Measurements from ENCODE around the gene DUX4.
"Not testable (repeated sequence)": the region's sequence is repeated elsewhere in the genome, so short reads cannot be mapped to it uniquely, and the experiment has no call there.

DUX4 gene

GRCh38 chr4:190173428-190173827, at the start of gene DUX4:
Gene DUX4, plus strand, starts transcription at chr4:190173774. Its CDS starts 0 bp downstream, at chr4:190173774.
- H3K4me3 ChIP-seq (ENCODE audit: low read depth in 1 of 5, low read length in 5 of 5): not testable (repeated sequence)

DNA sequence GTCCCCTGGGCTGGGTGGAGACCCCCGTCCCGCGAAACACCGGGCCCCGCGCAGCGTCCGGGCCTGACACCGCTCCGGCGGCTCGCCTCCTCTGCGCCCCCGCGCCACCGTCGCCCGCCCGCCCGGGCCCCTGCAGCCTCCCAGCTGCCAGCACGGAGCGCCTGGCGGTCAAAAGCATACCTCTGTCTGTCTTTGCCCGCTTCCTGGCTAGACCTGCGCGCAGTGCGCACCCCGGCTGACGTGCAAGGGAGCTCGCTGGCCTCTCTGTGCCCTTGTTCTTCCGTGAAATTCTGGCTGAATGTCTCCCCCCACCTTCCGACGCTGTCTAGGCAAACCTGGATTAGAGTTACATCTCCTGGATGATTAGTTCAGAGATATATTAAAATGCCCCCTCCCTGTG, 1.9 kb downstream of the DUX4 start:
- not testable (repeated sequence) for H3K27ac ChIP-seq (ENCODE audit: low read depth, low read length); H3K4me3 ChIP-seq (ENCODE audit: low read depth in 1 of 5, low read length in 5 of 5); H3K36me3 ChIP-seq (ENCODE audit: control insufficient read depth in 5 of 5, insufficient read depth in 5 of 5, low read length in 5 of 5); H3K4me1 ChIP-seq (ENCODE audit: control insufficient read depth in 5 of 5, insufficient read depth in 5 of 5, low read length in 5 of 5); H3K27me3 ChIP-seq (ENCODE audit: control insufficient read depth in 5 of 5, insufficient read depth in 4 of 5, low read length in 5 of 5); H3K9ac ChIP-seq (ENCODE audit: low read length in 5 of 5); H3K9me3 ChIP-seq (ENCODE audit: control insufficient read depth in 5 of 5, low read length in 5 of 5)

More at GRCh38 chr4:190173428-190173827, at the start of gene DUX4:
- H3K9me3 ChIP-seq (ENCODE audit: control insufficient read depth in 5 of 5, low read length in 5 of 5); H3K27ac ChIP-seq (ENCODE audit: low read depth, low read length); H3K4me1 ChIP-seq (ENCODE audit: control insufficient read depth in 5 of 5, insufficient read depth in 5 of 5, low read length in 5 of 5); H3K36me3 ChIP-seq (ENCODE audit: control insufficient read depth in 5 of 5, insufficient read depth in 5 of 5, low read length in 5 of 5); H3K9ac ChIP-seq (ENCODE audit: low read length in 5 of 5); H3K27me3 ChIP-seq (ENCODE audit: control insufficient read depth in 5 of 5, insufficient read depth in 4 of 5, low read length in 5 of 5): not testable (repeated sequence)

GRCh38 chr4:190177727-190178605, 4.4 kb downstream of the DUX4 start:
- H3K36me3 ChIP-seq (ENCODE audit: control insufficient read depth in 5 of 5, insufficient read depth in 5 of 5, low read length in 5 of 5); H3K27me3 ChIP-seq (ENCODE audit: control insufficient read depth in 5 of 5, insufficient read depth in 4 of 5, low read length in 5 of 5); H3K4me1 ChIP-seq (ENCODE audit: control insufficient read depth in 5 of 5, insufficient read depth in 5 of 5, low read length in 5 of 5); H3K9me3 ChIP-seq (ENCODE audit: control insufficient read depth in 5 of 5, low read length in 5 of 5); H3K27ac ChIP-seq (ENCODE audit: low read depth, low read length); H3K9ac ChIP-seq (ENCODE audit: low read length in 5 of 5); H3K4me3 ChIP-seq (ENCODE audit: low read depth in 1 of 5, low read length in 5 of 5): not testable (repeated sequence)

- H3K27ac ChIP-seq (ENCODE audit: low read depth, low read length); H3K9me3 ChIP-seq (ENCODE audit: control insufficient read depth in 5 of 5, low read length in 5 of 5); H3K27me3 ChIP-seq (ENCODE audit: control insufficient read depth in 5 of 5, insufficient read depth in 4 of 5, low read length in 5 of 5); H3K9ac ChIP-seq (ENCODE audit: low read length in 5 of 5); H3K4me3 ChIP-seq (ENCODE audit: low read depth in 1 of 5, low read length in 5 of 5); H3K36me3 ChIP-seq (ENCODE audit: control insufficient read depth in 5 of 5, insufficient read depth in 5 of 5, low read length in 5 of 5); H3K4me1 ChIP-seq (ENCODE audit: control insufficient read depth in 5 of 5, insufficient read depth in 5 of 5, low read length in 5 of 5): not testable (repeated sequence)
Observed at GRCh38 chr4:190178606-190178990, 5.0 kb downstream of the DUX4 start.

DNA sequence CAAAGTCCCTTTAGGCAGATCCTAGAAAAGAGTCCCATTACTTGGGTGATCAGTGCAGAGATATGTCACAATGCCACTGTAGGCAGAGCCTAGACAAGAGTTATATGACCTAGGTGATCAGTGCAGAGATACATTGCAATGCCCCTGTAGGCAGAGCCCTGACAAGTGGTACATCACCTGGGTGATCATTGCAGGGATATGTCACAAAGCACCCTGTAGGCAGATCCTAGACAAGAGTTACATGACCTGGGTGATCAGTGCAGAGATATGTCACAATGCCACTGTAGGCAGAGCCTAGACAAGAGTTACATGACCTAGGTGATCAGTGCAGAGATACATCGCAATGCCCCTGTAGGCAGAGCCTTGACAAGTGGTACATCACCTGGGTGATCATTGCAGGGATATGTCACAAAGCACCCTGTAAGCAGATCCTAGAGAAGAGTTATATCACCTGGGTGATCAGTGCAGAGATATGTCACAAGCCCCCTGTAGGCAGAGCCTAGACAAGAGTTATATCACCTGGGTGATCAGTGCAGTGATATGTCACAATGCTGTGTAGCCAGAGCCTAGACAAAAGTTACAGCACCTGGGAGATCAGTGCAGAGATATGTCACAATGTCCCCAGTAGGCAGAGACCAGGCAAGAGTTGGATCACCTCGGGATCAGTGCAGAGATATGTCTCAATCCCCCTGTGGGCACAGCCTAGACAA, 5.6 kb downstream of the DUX4 start:
- not testable (repeated sequence) for H3K9me3 ChIP-seq (ENCODE audit: control insufficient read depth in 5 of 5, low read length in 5 of 5)

DNA sequence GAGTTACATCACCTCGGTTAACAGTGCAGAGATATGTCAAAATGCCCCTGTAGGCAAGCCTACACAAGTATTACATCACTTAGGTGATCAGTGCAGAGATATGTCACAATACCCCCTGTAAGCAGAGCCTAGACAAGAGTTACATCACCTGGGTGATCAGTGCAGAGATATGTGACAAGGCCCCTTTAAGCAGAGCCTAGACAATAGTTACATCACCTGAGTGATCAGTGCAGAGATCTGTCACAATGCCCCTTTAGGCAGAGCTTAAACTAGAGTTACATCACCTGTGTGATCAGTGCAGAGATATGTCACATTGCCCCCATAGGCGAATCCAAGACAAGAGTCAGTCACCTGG, 6.1 kb downstream of the DUX4 start:
- not testable (repeated sequence) for H3K4me3 ChIP-seq (ENCODE audit: low read depth in 1 of 5, low read length in 5 of 5); H3K9me3 ChIP-seq (ENCODE audit: control insufficient read depth in 5 of 5, low read length in 5 of 5); H3K4me1 ChIP-seq (ENCODE audit: control insufficient read depth in 5 of 5, insufficient read depth in 5 of 5, low read length in 5 of 5); H3K27ac ChIP-seq (ENCODE audit: low read depth, low read length); H3K9ac ChIP-seq (ENCODE audit: low read length in 5 of 5); H3K27me3 ChIP-seq (ENCODE audit: control insufficient read depth in 5 of 5, insufficient read depth in 4 of 5, low read length in 5 of 5); H3K36me3 ChIP-seq (ENCODE audit: control insufficient read depth in 5 of 5, insufficient read depth in 5 of 5, low read length in 5 of 5)

More for the DNA sequence above, 5.6 kb downstream of the DUX4 start:
- not testable (repeated sequence) for H3K27ac ChIP-seq (ENCODE audit: low read depth, low read length); H3K27me3 ChIP-seq (ENCODE audit: control insufficient read depth in 5 of 5, insufficient read depth in 4 of 5, low read length in 5 of 5); H3K9ac ChIP-seq (ENCODE audit: low read length in 5 of 5); H3K36me3 ChIP-seq (ENCODE audit: control insufficient read depth in 5 of 5, insufficient read depth in 5 of 5, low read length in 5 of 5); H3K4me1 ChIP-seq (ENCODE audit: control insufficient read depth in 5 of 5, insufficient read depth in 5 of 5, low read length in 5 of 5); H3K4me3 ChIP-seq (ENCODE audit: low read depth in 1 of 5, low read length in 5 of 5)

- H3K9me3 ChIP-seq (ENCODE audit: control insufficient read depth in 5 of 5, low read length in 5 of 5); H3K27me3 ChIP-seq (ENCODE audit: control insufficient read depth in 5 of 5, insufficient read depth in 4 of 5, low read length in 5 of 5); H3K36me3 ChIP-seq (ENCODE audit: control insufficient read depth in 5 of 5, insufficient read depth in 5 of 5, low read length in 5 of 5); H3K4me3 ChIP-seq (ENCODE audit: low read depth in 1 of 5, low read length in 5 of 5); H3K4me1 ChIP-seq (ENCODE audit: control insufficient read depth in 5 of 5, insufficient read depth in 5 of 5, low read length in 5 of 5); H3K9ac ChIP-seq (ENCODE audit: low read length in 5 of 5); H3K27ac ChIP-seq (ENCODE audit: low read depth, low read length): not testable (repeated sequence)
Observed at GRCh38 chr4:190180947-190181346, 7.4 kb downstream of the DUX4 start.

DNA sequence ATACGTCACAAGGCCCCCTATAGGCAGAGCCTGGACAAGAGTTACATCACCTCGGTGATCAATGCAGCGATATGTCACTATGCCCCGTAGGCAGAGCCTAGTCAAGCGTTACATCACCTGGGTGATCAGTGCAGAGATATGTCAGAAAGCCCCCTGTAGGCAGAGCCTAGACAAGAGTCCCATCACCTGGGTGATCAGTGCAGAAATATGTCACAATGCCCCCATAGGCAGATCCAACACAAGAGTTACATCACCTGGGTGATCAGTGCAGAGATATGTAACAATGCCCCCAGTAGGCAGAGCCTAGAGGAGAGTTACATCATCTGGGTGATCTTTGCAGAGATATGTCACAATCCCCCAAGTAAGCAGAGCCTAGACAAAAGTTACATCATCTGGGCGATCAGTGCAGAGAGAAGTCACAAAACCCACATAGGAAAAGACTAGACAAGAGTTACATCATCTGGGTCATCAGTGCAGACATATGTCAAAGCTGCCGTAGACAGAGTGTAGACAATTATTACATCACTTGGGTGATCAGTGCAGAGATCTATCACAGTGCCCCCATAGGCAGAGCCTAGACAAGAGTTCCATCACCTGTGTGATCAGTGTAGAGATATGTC, 8.0 kb downstream of the DUX4 start:
- not testable (repeated sequence) for H3K27me3 ChIP-seq (ENCODE audit: control insufficient read depth in 5 of 5, insufficient read depth in 4 of 5, low read length in 5 of 5); H3K36me3 ChIP-seq (ENCODE audit: control insufficient read depth in 5 of 5, insufficient read depth in 5 of 5, low read length in 5 of 5); H3K27ac ChIP-seq (ENCODE audit: low read depth, low read length); H3K9ac ChIP-seq (ENCODE audit: low read length in 5 of 5); H3K4me1 ChIP-seq (ENCODE audit: control insufficient read depth in 5 of 5, insufficient read depth in 5 of 5, low read length in 5 of 5); H3K9me3 ChIP-seq (ENCODE audit: control insufficient read depth in 5 of 5, low read length in 5 of 5); H3K4me3 ChIP-seq (ENCODE audit: low read depth in 1 of 5, low read length in 5 of 5)

- not testable (repeated sequence) for H3K9me3 ChIP-seq (ENCODE audit: control insufficient read depth in 5 of 5, low read length in 5 of 5); H3K27me3 ChIP-seq (ENCODE audit: control insufficient read depth in 5 of 5, insufficient read depth in 4 of 5, low read length in 5 of 5); H3K4me3 ChIP-seq (ENCODE audit: low read depth in 1 of 5, low read length in 5 of 5); H3K27ac ChIP-seq (ENCODE audit: low read depth, low read length); H3K4me1 ChIP-seq (ENCODE audit: control insufficient read depth in 5 of 5, insufficient read depth in 5 of 5, low read length in 5 of 5); H3K36me3 ChIP-seq (ENCODE audit: control insufficient read depth in 5 of 5, insufficient read depth in 5 of 5, low read length in 5 of 5); H3K9ac ChIP-seq (ENCODE audit: low read length in 5 of 5)
Observed at GRCh38 chr4:190203510-190203909, 29.9 kb downstream of the DUX4 start.
